CD4-positive, alpha-beta T cell treated with Interleukin-2 at 100 ng/mL for 4 hours (primary cell): ENCODE data around the gene NEO1.

ENCODE experiments used
- DNase-seq: peaks from one replicate; pipeline ENCODE4 v3.0.0-alpha.2; 2020; ENCODE audit warnings: low spot score

NEO1 gene

GRCh38 chr15:73028831-73029451, 23.3 kb upstream of the NEO1 start:
- no peak for DNase-seq

GRCh38 chr15:73030122-73030679, 22.1 kb upstream of the NEO1 start:
- DNase-seq, result no peak

GRCh38 chr15:73031648-73032047, 20.6 kb upstream of the NEO1 start:
- no peak for DNase-seq

- DNase-seq, result no peak
Measured at GRCh38 chr15:73033611-73034010, 18.7 kb upstream of the NEO1 start.

- no peak for DNase-seq
Measured at GRCh38 chr15:73034221-73034620, 18.0 kb upstream of the NEO1 start.

GRCh38 chr15:73035221-73035620, 17.0 kb upstream of the NEO1 start:
- DNase-seq, result no peak

- no peak for DNase-seq
Measured at GRCh38 chr15:73038220-73038619, 14.0 kb upstream of the NEO1 start.

GRCh38 chr15:73046073-73046472, 6.2 kb upstream of the NEO1 start:
- DNase-seq, result no peak

- no peak for DNase-seq
Measured at GRCh38 chr15:73047882-73048281, 4.4 kb upstream of the NEO1 start.

- DNase-seq, result no peak
Measured at GRCh38 chr15:73048624-73049295, 3.5 kb upstream of the NEO1 start.

- no peak for DNase-seq
Measured at GRCh38 chr15:73049564-73050215, 2.6 kb upstream of the NEO1 start.

- DNase-seq, result no peak
Measured at GRCh38 chr15:73050561-73051295, 1.5 kb upstream of the NEO1 start.

GRCh38 chr15:73051391-73051806, 864 bp upstream of the NEO1 start:
- DNase-seq, result no peak

- peak; percentile 19 for DNase-seq
Measured at GRCh38 chr15:73052653-73053397, 562 bp downstream of the NEO1 start.

GRCh38 chr15:73053398-73053723, 1.1 kb downstream of the NEO1 start:
- no peak for DNase-seq

- no peak for DNase-seq
Measured at GRCh38 chr15:73054417-73054953, 2.2 kb downstream of the NEO1 start.

GRCh38 chr15:73056460-73056859, 4.2 kb downstream of the NEO1 start:
- no peak for DNase-seq

- no peak for DNase-seq
Measured at GRCh38 chr15:73058437-73058836, 6.2 kb downstream of the NEO1 start.

- DNase-seq, result no peak
Measured at GRCh38 chr15:73065114-73065513, 12.9 kb downstream of the NEO1 start.

- DNase-seq, result no peak
Measured at GRCh38 chr15:73069109-73069508, 16.8 kb downstream of the NEO1 start.

GRCh38 chr15:73072894-73073293, 20.6 kb downstream of the NEO1 start:
- DNase-seq, result no peak

- DNase-seq, result no peak
Measured at GRCh38 chr15:73074241-73074640, 22.0 kb downstream of the NEO1 start.
